Cardiac muscle cell (in vitro differentiated cells and primary cell): Measurements from ENCODE around the gene SKAP2. TPM values are rescaled to one million over a fixed set of nuclear protein-coding genes. Genes with fewer than 3 reads are reported as not detected.

Source experiments
- DNase-seq, 2 donors: peaks; one replicate each; pipeline versions ENCODE4 v3.0.0 to v3.0.0-alpha.2; 2010 to 2017; ENCODE audit warnings: low read depth in 1 of 2, low spot score in 1 of 2
- H3K27ac ChIP-seq: fragments of 200-600 bp; sonication (generic); 2 replicates; pipeline ENCODE4 v1.5.1; 2016
- H3K27me3 ChIP-seq: fragments of 200-600 bp; sonication (generic); 2 replicates; pipeline ENCODE4 v1.6.0; 2016; ENCODE audit warnings: control low read depth
- H3K36me3 ChIP-seq: fragments of 200-600 bp; sonication (generic); 2 replicates; pipeline ENCODE4 v1.5.1; 2016; ENCODE audit warnings: control low read depth
- H3K4me1 ChIP-seq: fragments of 200-600 bp; sonication (generic); 2 replicates; pipeline ENCODE4 v1.8.1; 2017; ENCODE audit warnings: low read depth, mild to moderate bottlenecking, mixed run types
- H3K4me3 ChIP-seq: fragments of 200-600 bp; sonication (generic); 2 replicates; pipeline ENCODE4 v1.5.1; 2016; ENCODE audit warnings: mild to moderate bottlenecking
- H3K9me3 ChIP-seq: fragments of 200-600 bp; sonication (generic); 2 replicates; pipeline ENCODE4 v1.5.1; 2017; ENCODE audit warnings: low read depth, mild to moderate bottlenecking, control low read depth
- polyA plus RNA-seq: library from polyadenylated mRNA; unstranded; fragments of >200 nt; fragmentation: Nextera tagmentation; extraction: Ambion mirVana; gene quantifications from 2 replicates; pipeline ENCODE4 v1.2.1, GENCODE V29; 2016
- total RNA-seq: library from RNA; depleted of rRNA; stranded (reverse); fragments of >200 nt; gene quantifications from 2 replicates; pipeline ENCODE4 v1.2.3, GENCODE V29; 2016
- TF ChIP-seq, protein P1 (sequence below): IDR thresholded peaks from 2 replicates; pipeline ENCODE4 v1.5.1; 2012; ENCODE audit warnings: low read depth, mild to moderate bottlenecking, low read length

The SKAP2 gene
- total and polyA plus RNA-seq, 2 experiments from 2014 or later = 1.2 to 2.8 TPM

DNA sequence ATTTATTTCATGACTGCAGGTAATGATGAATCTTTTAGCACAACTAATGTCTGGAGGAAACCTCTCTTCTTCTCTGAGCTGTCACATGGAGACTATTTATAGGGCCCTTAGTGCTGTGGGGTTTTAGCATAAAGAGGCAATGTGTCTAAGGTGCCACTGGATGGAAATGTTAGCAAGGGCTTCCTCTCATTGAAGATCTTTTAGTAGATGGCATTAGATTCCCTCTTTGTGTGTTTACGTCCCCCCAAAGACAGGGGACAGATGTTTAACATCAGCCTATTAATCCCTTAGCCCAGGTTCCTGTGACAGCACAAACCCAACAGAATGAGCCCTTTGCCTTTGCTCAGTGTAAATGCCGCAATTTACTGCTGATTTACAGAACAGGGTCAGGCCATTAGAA lies 208.6 kb downstream of the SKAP2 start:
- Histone ChIP-seq H3K4me1 (peaks cover 15% of the 10 kb centered on the region), H3K27me3 (peaks cover 3% of the 10 kb centered on the region), H3K27ac (no peak overlapping the region), H3K4me3 (no peak overlapping the region), H3K36me3 (no peaks in the 10 kb centered on the region), H3K9me3 (no peaks in the 10 kb centered on the region)
- TF ChIP-seq, protein P1, sequence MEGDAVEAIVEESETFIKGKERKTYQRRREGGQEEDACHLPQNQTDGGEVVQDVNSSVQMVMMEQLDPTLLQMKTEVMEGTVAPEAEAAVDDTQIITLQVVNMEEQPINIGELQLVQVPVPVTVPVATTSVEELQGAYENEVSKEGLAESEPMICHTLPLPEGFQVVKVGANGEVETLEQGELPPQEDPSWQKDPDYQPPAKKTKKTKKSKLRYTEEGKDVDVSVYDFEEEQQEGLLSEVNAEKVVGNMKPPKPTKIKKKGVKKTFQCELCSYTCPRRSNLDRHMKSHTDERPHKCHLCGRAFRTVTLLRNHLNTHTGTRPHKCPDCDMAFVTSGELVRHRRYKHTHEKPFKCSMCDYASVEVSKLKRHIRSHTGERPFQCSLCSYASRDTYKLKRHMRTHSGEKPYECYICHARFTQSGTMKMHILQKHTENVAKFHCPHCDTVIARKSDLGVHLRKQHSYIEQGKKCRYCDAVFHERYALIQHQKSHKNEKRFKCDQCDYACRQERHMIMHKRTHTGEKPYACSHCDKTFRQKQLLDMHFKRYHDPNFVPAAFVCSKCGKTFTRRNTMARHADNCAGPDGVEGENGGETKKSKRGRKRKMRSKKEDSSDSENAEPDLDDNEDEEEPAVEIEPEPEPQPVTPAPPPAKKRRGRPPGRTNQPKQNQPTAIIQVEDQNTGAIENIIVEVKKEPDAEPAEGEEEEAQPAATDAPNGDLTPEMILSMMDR = no peak
- DNase-seq = peak in 1 of 2 donors; percentile 46

- H3K27me3 ChIP-seq = no peaks in the 10 kb centered on the region
- H3K9me3 ChIP-seq = no peaks in the 10 kb centered on the region
- H3K36me3 ChIP-seq = no peaks in the 10 kb centered on the region
- no peak overlapping the region for H3K4me3 ChIP-seq
- no peak overlapping the region for H3K27ac ChIP-seq
- DNase-seq = peak; percentile 8 to 23
- H3K4me1 ChIP-seq = peaks cover 15% of the 10 kb centered on the region
- TF ChIP-seq, protein P1 = no peak
Observed at GRCh38 chr7:26653430-26654399, 210.7 kb downstream of the SKAP2 start.

DNA sequence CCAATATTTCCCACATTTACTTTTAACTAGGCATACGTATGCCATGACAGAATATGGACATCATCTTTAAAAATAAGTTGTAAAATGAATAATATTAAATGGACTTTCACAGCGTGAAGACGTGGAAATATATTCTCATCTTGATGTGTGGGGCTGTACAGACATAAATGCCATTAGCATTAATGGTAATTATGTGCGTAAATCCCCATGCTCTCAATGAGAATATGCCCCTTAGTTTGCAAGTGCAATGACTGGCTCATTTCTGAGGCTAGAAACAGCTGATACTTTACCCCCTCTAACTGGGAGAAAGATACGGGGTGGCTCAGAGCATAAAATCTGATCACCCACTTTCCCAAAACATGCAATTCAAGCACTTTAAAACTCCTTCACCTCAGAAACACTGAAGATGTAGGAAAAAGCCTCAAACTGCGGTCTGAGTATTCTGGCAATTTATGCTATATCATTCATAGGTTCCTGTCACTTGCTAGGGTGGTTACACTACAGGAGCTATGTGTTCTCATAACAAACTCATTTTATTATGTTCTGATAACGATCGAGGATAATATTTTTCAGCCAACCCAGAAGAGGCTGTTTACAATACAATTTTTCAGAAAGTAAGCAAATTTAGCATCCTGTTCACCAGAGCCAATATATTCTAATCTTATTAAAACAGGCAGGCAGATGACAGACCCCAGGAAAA lies 211.8 kb downstream of the SKAP2 start:
- Histone ChIP-seq H3K4me1 (peaks cover 15% of the 10 kb centered on the region), H3K27ac (no peak overlapping the region), H3K4me3 (no peak overlapping the region), H3K36me3 (no peaks in the 10 kb centered on the region), H3K9me3 (no peaks in the 10 kb centered on the region), H3K27me3 (no peaks in the 10 kb centered on the region)
- TF ChIP-seq, protein P1 = no peak
- DNase-seq = no peak

- Histone ChIP-seq H3K27ac (no peak overlapping the region), H3K27me3 (no peaks in the 10 kb centered on the region), H3K36me3 (no peaks in the 10 kb centered on the region), H3K4me1 (peaks cover under 1% of the 10 kb centered on the region), H3K4me3 (no peak overlapping the region), H3K9me3 (no peaks in the 10 kb centered on the region)
- TF ChIP-seq, protein P1 = no peak
- DNase-seq = no peak
Observed at GRCh38 chr7:26650103-26650502, 214.3 kb downstream of the SKAP2 start.

DNA sequence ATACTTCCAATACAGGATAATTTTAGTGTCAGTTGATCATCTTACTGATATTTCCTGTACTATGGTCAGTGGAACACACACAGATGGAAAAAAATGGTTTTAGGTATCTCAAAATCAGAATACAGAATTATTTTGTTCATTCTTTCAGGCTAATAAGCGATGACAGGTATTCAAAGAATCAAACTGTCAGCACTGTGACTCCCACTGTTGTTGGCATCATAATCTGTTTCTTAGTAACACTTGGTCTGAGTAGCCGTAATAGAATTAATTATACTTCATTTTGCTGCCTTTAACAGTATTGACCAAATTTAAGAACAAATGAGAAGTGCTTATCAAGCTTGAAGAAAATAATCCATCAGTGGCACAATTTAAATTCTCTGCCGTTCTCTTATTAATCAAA lies 215.0 kb downstream of the SKAP2 start:
- H3K4me3 ChIP-seq = no peak overlapping the region
- H3K9me3 ChIP-seq = no peaks in the 10 kb centered on the region
- H3K36me3 ChIP-seq = no peaks in the 10 kb centered on the region
- no peaks in the 10 kb centered on the region for H3K27me3 ChIP-seq
- TF ChIP-seq, protein P1 = no peak
- no peak for DNase-seq
- H3K4me1 ChIP-seq = no peaks in the 10 kb centered on the region
- H3K27ac ChIP-seq = no peak overlapping the region
